Osteocyte (in vitro differentiated cells): ENCODE data around the gene RHOT1. TPM values are rescaled to one million over a fixed set of nuclear protein-coding genes. Genes with fewer than 3 reads are reported as not detected.
A peak's percentile ranks its signal among the peaks of the same experiment; 100 is the strongest.

Experiments
- DNase-seq: peaks from one replicate; pipeline ENCODE4 v3.0.0; 2021; ENCODE audit warnings: mixed read lengths; ENCODE audit not compliant: unreplicated experiment; ENCODE audit errors: extremely low spot score
- H3K27ac Mint-ChIP-seq: one replicate; pipeline ENCODE4 v1.8.0; 2021; ENCODE audit warnings: mild to moderate bottlenecking, mixed read lengths; ENCODE audit not compliant: unreplicated experiment
- H3K27me3 Mint-ChIP-seq: one replicate; pipeline ENCODE4 v1.8.0; 2021; ENCODE audit warnings: mixed read lengths; ENCODE audit not compliant: unreplicated experiment
- H3K36me3 Mint-ChIP-seq: one replicate; pipeline ENCODE4 v1.8.0; 2021; ENCODE audit warnings: mixed read lengths; ENCODE audit not compliant: unreplicated experiment
- H3K4me1 Mint-ChIP-seq: one replicate; pipeline ENCODE4 v1.8.0; 2021; ENCODE audit warnings: mixed read lengths; ENCODE audit not compliant: unreplicated experiment
- H3K4me3 Mint-ChIP-seq: one replicate; pipeline ENCODE4 v1.8.0; 2021; ENCODE audit warnings: mild to moderate bottlenecking, moderate library complexity, mixed read lengths; ENCODE audit not compliant: unreplicated experiment
- H3K9me3 Mint-ChIP-seq: one replicate; pipeline ENCODE4 v1.8.0; 2021; ENCODE audit warnings: mixed read lengths; ENCODE audit not compliant: unreplicated experiment
- CTCF ChIP-seq: fragments of 200-600 bp; sonication (generic); IDR thresholded peaks from 2 replicates; pipeline ENCODE4 v1.5.0; 2021; ENCODE audit warnings: antibody characterized with exemption, mild to moderate bottlenecking, moderate library complexity
- total RNA-seq: library from RNA; stranded (reverse); gene quantifications from 2 replicates; pipeline ENCODE4 v1.2.1, GENCODE V29; 2021

The RHOT1 gene
- total RNA-seq, 1 donor from 2014 or later, result 32.2 TPM

GRCh38 chr17:32185875-32186274, 43.6 kb downstream of the RHOT1 start:
- Mint-ChIP-seq H3K9me3 (no peaks in the 10 kb centered on the region), H3K4me3 (no peak overlapping the region), H3K27me3 (no peaks in the 10 kb centered on the region), H3K36me3 (peaks cover 20% of the 10 kb centered on the region), H3K27ac (no peak overlapping the region), H3K4me1 (peaks cover under 1% of the 10 kb centered on the region)
- DNase-seq, result no peak
- no peak for TF ChIP-seq CTCF

- no peaks in the 10 kb centered on the region for H3K9me3 Mint-ChIP-seq
- no peak overlapping the region for H3K27ac Mint-ChIP-seq
- H3K36me3 Mint-ChIP-seq, result peaks cover 10% of the 10 kb centered on the region
- H3K4me1 Mint-ChIP-seq, result peaks cover 14% of the 10 kb centered on the region
- DNase-seq, result no peak
- no peaks in the 10 kb centered on the region for H3K27me3 Mint-ChIP-seq
- no peak overlapping the region for H3K4me3 Mint-ChIP-seq
- no peak for TF ChIP-seq CTCF
Observed at GRCh38 chr17:32187271-32187670, 45.0 kb downstream of the RHOT1 start.

- Mint-ChIP-seq H3K4me1 (peaks cover 19% of the 10 kb centered on the region), H3K36me3 (peaks cover 15% of the 10 kb centered on the region), H3K4me3 (no peak overlapping the region), H3K27ac (no peak overlapping the region), H3K27me3 (no peaks in the 10 kb centered on the region), H3K9me3 (no peaks in the 10 kb centered on the region)
- no peak for TF ChIP-seq CTCF
- no peak for DNase-seq
Observed at GRCh38 chr17:32189343-32189742, 47.0 kb downstream of the RHOT1 start.

- no peak for TF ChIP-seq CTCF
- no peak overlapping the region for H3K4me3 Mint-ChIP-seq
- no peaks in the 10 kb centered on the region for H3K9me3 Mint-ChIP-seq
- H3K4me1 Mint-ChIP-seq, result peaks cover 19% of the 10 kb centered on the region
- H3K27ac Mint-ChIP-seq, result peak overlapping the region; percentile 84
- no peaks in the 10 kb centered on the region for H3K27me3 Mint-ChIP-seq
- H3K36me3 Mint-ChIP-seq, result peaks cover 26% of the 10 kb centered on the region
- no peak for DNase-seq
Observed at GRCh38 chr17:32191306-32191705, 49.0 kb downstream of the RHOT1 start.

- H3K36me3 Mint-ChIP-seq, result peaks cover 29% of the 10 kb centered on the region
- H3K27me3 Mint-ChIP-seq, result no peaks in the 10 kb centered on the region
- peak overlapping the region; percentile 84 for H3K27ac Mint-ChIP-seq
- peaks cover 19% of the 10 kb centered on the region for H3K4me1 Mint-ChIP-seq
- no peak for TF ChIP-seq CTCF
- no peak overlapping the region for H3K4me3 Mint-ChIP-seq
- no peaks in the 10 kb centered on the region for H3K9me3 Mint-ChIP-seq
- DNase-seq, result no peak
Observed at GRCh38 chr17:32192379-32192778, 50.1 kb downstream of the RHOT1 start.
